Testis (tissue), 2 donors: ENCODE data around the gene LMX1A.

ENCODE experiments used
- POLR2A ChIP-seq: fragments of 450-650 bp; IDR thresholded peaks from one replicate; pipeline ENCODE4 v1.6.1; 2017; ENCODE audit warnings: antibody characterized with exemption, mild to moderate bottlenecking, moderate library complexity
- TF ChIP-seq, protein P1 (sequence below), 3 experiments: fragments of 450-650 bp in 2 of 3; fragments of 200-600 bp in 1 of 3; sonication (generic) in 1 of 3; IDR thresholded peaks; one replicate each; pipeline ENCODE4 v1.5.1; 2016 to 2019; ENCODE audit warnings: antibody characterized with exemption in 3 of 3, mild to moderate bottlenecking in 2 of 3, moderate library complexity in 1 of 3

DNA sequence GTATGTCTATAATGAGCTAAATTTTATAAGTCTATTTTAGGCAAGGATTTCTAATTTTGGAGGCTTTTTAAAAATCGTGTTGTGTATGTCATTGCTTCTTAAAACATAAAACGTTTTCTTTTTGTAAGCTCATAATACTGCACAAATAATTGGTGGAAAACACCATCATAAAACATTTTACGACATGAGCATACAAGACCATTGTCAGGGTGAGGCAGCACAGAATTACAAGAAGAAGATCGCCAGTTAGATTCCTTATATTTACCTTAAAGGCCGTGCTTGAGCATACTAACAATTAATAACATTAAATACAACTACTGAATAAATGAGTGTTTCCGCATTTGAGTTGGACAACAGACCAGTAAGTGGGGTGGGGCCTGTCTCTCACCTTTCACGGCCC is 19.1 kb upstream of the LMX1A start:
- TF ChIP-seq, protein P1, sequence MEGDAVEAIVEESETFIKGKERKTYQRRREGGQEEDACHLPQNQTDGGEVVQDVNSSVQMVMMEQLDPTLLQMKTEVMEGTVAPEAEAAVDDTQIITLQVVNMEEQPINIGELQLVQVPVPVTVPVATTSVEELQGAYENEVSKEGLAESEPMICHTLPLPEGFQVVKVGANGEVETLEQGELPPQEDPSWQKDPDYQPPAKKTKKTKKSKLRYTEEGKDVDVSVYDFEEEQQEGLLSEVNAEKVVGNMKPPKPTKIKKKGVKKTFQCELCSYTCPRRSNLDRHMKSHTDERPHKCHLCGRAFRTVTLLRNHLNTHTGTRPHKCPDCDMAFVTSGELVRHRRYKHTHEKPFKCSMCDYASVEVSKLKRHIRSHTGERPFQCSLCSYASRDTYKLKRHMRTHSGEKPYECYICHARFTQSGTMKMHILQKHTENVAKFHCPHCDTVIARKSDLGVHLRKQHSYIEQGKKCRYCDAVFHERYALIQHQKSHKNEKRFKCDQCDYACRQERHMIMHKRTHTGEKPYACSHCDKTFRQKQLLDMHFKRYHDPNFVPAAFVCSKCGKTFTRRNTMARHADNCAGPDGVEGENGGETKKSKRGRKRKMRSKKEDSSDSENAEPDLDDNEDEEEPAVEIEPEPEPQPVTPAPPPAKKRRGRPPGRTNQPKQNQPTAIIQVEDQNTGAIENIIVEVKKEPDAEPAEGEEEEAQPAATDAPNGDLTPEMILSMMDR (IDR thresholded peaks at IDR 0.05): no peak
- TF ChIP-seq POLR2A: no peak
